GM18499 (cell line): ENCODE measurements around the gene KRTAP5-7.
"Not testable (repeated sequence)": the region's sequence is repeated elsewhere in the genome, so short reads cannot be mapped to it uniquely, and the experiment has no call there.

ENCODE experiments used
- ATAC-seq: cut with Tn5 transposase; IDR thresholded peaks from one replicate; pipeline ENCODE4 v1.9.1; 2021; ENCODE audit warnings: moderate number of reproducible peaks; ENCODE audit not compliant: insufficient read depth, unreplicated experiment

Gene KRTAP5-7

GRCh38 chr11:71530602-71531001, 3.5 kb downstream of the KRTAP5-7 start:
- no peak for ATAC-seq

GRCh38 chr11:71532036-71532610, 5.1 kb downstream of the KRTAP5-7 start:
- ATAC-seq = no peak

GRCh38 chr11:71534711-71535608, 7.9 kb downstream of the KRTAP5-7 start:
- ATAC-seq = not testable (repeated sequence)

GRCh38 chr11:71535825-71536224, 8.8 kb downstream of the KRTAP5-7 start:
- no peak for ATAC-seq

GRCh38 chr11:71537537-71537936, 10.5 kb downstream of the KRTAP5-7 start:
- no peak for ATAC-seq

GRCh38 chr11:71537977-71538665, 11.1 kb downstream of the KRTAP5-7 start, which contains the start of gene KRTAP5-8:
Gene KRTAP5-8 (plus strand): TSS chr11:71538025. CDS start chr11:71538056, 31 bp downstream.
- not testable (repeated sequence) for ATAC-seq

- no peak for ATAC-seq
These were observed 11.6 kb downstream of the KRTAP5-7 start for GRCh38 chr11:71538666-71538990.

GRCh38 chr11:71539017-71539416, 11.9 kb downstream of the KRTAP5-7 start:
- no peak for ATAC-seq

- not testable (repeated sequence) for ATAC-seq
These were observed 12.9 kb downstream of the KRTAP5-7 start for GRCh38 chr11:71539971-71540370.

GRCh38 chr11:71540521-71541304, 13.6 kb downstream of the KRTAP5-7 start:
- ATAC-seq = not testable (repeated sequence)

- no peak for ATAC-seq
These were observed 15.3 kb downstream of the KRTAP5-7 start for GRCh38 chr11:71542382-71542781.

GRCh38 chr11:71542879-71543777, 16.1 kb downstream of the KRTAP5-7 start:
- no peak for ATAC-seq

- ATAC-seq = no peak
These were observed 16.8 kb downstream of the KRTAP5-7 start for GRCh38 chr11:71543866-71544265.

GRCh38 chr11:71544525-71545214, 17.6 kb downstream of the KRTAP5-7 start:
- ATAC-seq = no peak

GRCh38 chr11:71545405-71545966, 18.4 kb downstream of the KRTAP5-7 start:
- ATAC-seq = no peak

GRCh38 chr11:71548120-71548519, 21.1 kb downstream of the KRTAP5-7 start, which contains the start of gene KRTAP5-9:
Gene KRTAP5-9 (plus strand): TSS chr11:71548420. CDS start chr11:71548658, 238 bp downstream.
- no peak for ATAC-seq

GRCh38 chr11:71548716-71549151, 21.7 kb downstream of the KRTAP5-7 start:
- ATAC-seq = no peak

- no peak for ATAC-seq
These were observed 24.6 kb downstream of the KRTAP5-7 start for GRCh38 chr11:71551711-71552110.
